Left renal pelvis (tissue), 4 donors: ENCODE results near the gene KLHL30. TPM values are rescaled to one million over a fixed set of nuclear protein-coding genes. Genes with fewer than 3 reads are reported as not detected.

Experiments used
- DNase-seq, 4 donors: peaks; one replicate each; pipeline ENCODE4 v3.0.0-alpha.2; 2013; ENCODE audit warnings: low read depth in 4 of 4, low spot score in 3 of 4
- polyA plus RNA-seq, 4 donors: library from polyadenylated mRNA; unstranded; fragments of 120-200 nt; gene quantifications; one replicate each; pipeline ENCODE4 v1.2.1, GENCODE V29; 2013; ENCODE audit not compliant: insufficient read length in 4 of 4

KLHL30 gene
- polyA plus RNA-seq, 4 donors: 0.10 to 0.50 (median 0.31) TPM

GRCh38 chr2:238143239-238143951 lies 4.9 kb downstream of the KLHL30 start:
- no peak for DNase-seq

- no peak for DNase-seq
Measured at GRCh38 chr2:238144262-238144661, 5.8 kb downstream of the KLHL30 start.

- no peak for DNase-seq
Measured at GRCh38 chr2:238145046-238145445, 6.6 kb downstream of the KLHL30 start.

GRCh38 chr2:238145851-238146250 lies 7.4 kb downstream of the KLHL30 start:
- DNase-seq: no peak

GRCh38 chr2:238146884-238147544 lies 8.5 kb downstream of the KLHL30 start:
- no peak for DNase-seq

- DNase-seq: no peak
Measured at GRCh38 chr2:238148981-238149380, 10.5 kb downstream of the KLHL30 start.

- DNase-seq: no peak
Measured at GRCh38 chr2:238149841-238150572, 11.5 kb downstream of the KLHL30 start.

GRCh38 chr2:238150686-238151085 lies 12.2 kb downstream of the KLHL30 start:
- DNase-seq: no peak

GRCh38 chr2:238151205-238151604 lies 12.7 kb downstream of the KLHL30 start:
- DNase-seq: no peak

- no peak for DNase-seq
Measured at GRCh38 chr2:238151628-238152235, 13.3 kb downstream of the KLHL30 start.

- no peak for DNase-seq
Measured at GRCh38 chr2:238152771-238153688, 14.6 kb downstream of the KLHL30 start.

GRCh38 chr2:238154570-238154969 lies 16.1 kb downstream of the KLHL30 start:
- no peak for DNase-seq

- DNase-seq: peak; percentile 75 to 81 (median 75)
Measured at GRCh38 chr2:238155051-238155760, 16.7 kb downstream of the KLHL30 start.

- DNase-seq: no peak
Measured at GRCh38 chr2:238155761-238156694, 17.6 kb downstream of the KLHL30 start.

GRCh38 chr2:238157506-238158017 lies 19.1 kb downstream of the KLHL30 start:
- no peak for DNase-seq

GRCh38 chr2:238158018-238158508 lies 19.6 kb downstream of the KLHL30 start:
- DNase-seq: no peak

- no peak for DNase-seq
Measured at GRCh38 chr2:238158509-238159070, 20.1 kb downstream of the KLHL30 start, which contains the start of gene ERFE. Gene ERFE (plus strand): TSS chr2:238158970. CDS start chr2:238159008, 38 bp downstream.
